GM12878 (cell line): ENCODE measurements around the gene CAVIN1. TPM values are rescaled to one million over a fixed set of nuclear protein-coding genes. Genes with fewer than 3 reads are reported as not detected.
"Not testable (repeated sequence)": the region's sequence is repeated elsewhere in the genome, so short reads cannot be mapped to it uniquely, and the experiment has no call there.

Experiments
- ATAC-seq: fragments of 200-7000 bp; cut with Tn5 transposase; 3 replicates; pipeline ENCODE4 v1.9.1; 2020; ENCODE audit warnings: mild to moderate bottlenecking, moderate library complexity
- BruUV-seq: library from RNA; stranded (reverse); fragments of 400-500 nt; replicated peaks from 2 replicates; lab custom pipeline; 2021; lab: Mats Ljungman, UMichigan
- CTCF ChIA-PET: fragments of 300-600 bp; sonication (Branson Sonifier 250); formaldehyde crosslinking; extraction: SDS; loops from one replicate; lab custom pipeline; 2021; ENCODE audit warnings: inconsistent platforms; lab: Yijun Ruan, JAX
- POLR2A ChIA-PET: fragments of 350-600 bp; formaldehyde crosslinking; extraction: SDS; loops from one replicate; lab custom pipeline; 2021; ENCODE audit warnings: inconsistent platforms; lab: Charles Lee
- RAD21 ChIA-PET: fragments of 300-600 bp; sonication (Branson Sonifier 250); formaldehyde crosslinking; loops from one replicate; lab custom pipeline; 2023; ENCODE audit warnings: antibody characterized with exemption; ENCODE audit not compliant: unreplicated experiment; lab: Charles Lee
- SMC1A ChIA-PET: fragments of 300-600 bp; sonication (Branson Sonifier 250); formaldehyde crosslinking; loops from one replicate; lab custom pipeline; 2023; ENCODE audit not compliant: unreplicated experiment, uncharacterized antibody; lab: Charles Lee
- DNase-seq: peaks from one replicate; pipeline ENCODE4 v3.0.0-alpha.2; 2011; ENCODE audit warnings: low read depth, low spot score
- FAIRE-seq: peaks from 3 replicates; lab custom pipeline; 2011; peaks lifted over from hg19 to GRCh38; lab: Jason Lieb, UNC
- H2AFZ ChIP-seq: 2 replicates; pipeline ENCODE4 v1.6.0; 2011; ENCODE audit warnings: low read depth, low read length, control low read depth; ENCODE audit not compliant: control insufficient read depth
- H3K27ac ChIP-seq: 2 replicates; pipeline ENCODE4 v1.5.1; 2011; ENCODE audit warnings: control low read depth; ENCODE audit not compliant: control insufficient read depth, insufficient read depth
- H3K27me3 ChIP-seq, 2 experiments: replicated peaks in 1 of 2; 2 replicates each; pipeline versions ENCODE4 v1.6.0 to v1.6.1; 2011; ENCODE audit warnings: low read length in 1 of 2; ENCODE audit not compliant: control insufficient read depth in 2 of 2, insufficient read depth in 2 of 2
- H3K36me3 ChIP-seq, 2 experiments: 2 replicates each; pipeline ENCODE4 v1.5.1; 2011; ENCODE audit warnings: low read length in 1 of 2; ENCODE audit not compliant: control insufficient read depth in 2 of 2, insufficient read depth in 2 of 2
- H3K4me1 ChIP-seq: 2 replicates; pipeline ENCODE4 v1.6.1; 2011; ENCODE audit warnings: mild to moderate bottlenecking, low read length, moderate library complexity, mixed read lengths; ENCODE audit not compliant: control insufficient read depth, insufficient read depth
- H3K4me2 ChIP-seq: 2 replicates; pipeline ENCODE4 v1.6.0; 2011; ENCODE audit warnings: control low read depth; ENCODE audit not compliant: control insufficient read depth, insufficient read depth
- H3K4me3 ChIP-seq: fragments of 200-600 bp; sonication (generic); 2 replicates; pipeline ENCODE4 v1.5.1; 2016
- H3K79me2 ChIP-seq: 2 replicates; pipeline ENCODE4 v1.6.0; 2011; ENCODE audit warnings: low read length; ENCODE audit not compliant: control insufficient read depth, insufficient read depth
- H3K9ac ChIP-seq: 2 replicates; pipeline ENCODE4 v1.8.0; 2011; ENCODE audit warnings: low read length, control low read depth, mixed read lengths; ENCODE audit not compliant: control insufficient read depth, insufficient read depth
- H3K9me3 ChIP-seq: replicated peaks from 3 replicates; pipeline ENCODE4 v1.5.1; 2011; ENCODE audit warnings: mild to moderate bottlenecking, low read length; ENCODE audit not compliant: control insufficient read depth, insufficient read depth
- H4K20me1 ChIP-seq: 2 replicates; pipeline ENCODE4 v1.6.0; 2011; ENCODE audit not compliant: control insufficient read depth, insufficient read depth
- BCL11A ChIP-seq: IDR thresholded peaks from 2 replicates; pipeline ENCODE4 v1.6.1; 2011; ENCODE audit warnings: low read depth, low read length
- FOS ChIP-seq: IDR thresholded peaks from 3 replicates; pipeline ENCODE4 v1.6.1; 2011; ENCODE audit warnings: borderline replicate concordance; ENCODE audit not compliant: insufficient read length; ENCODE audit errors: extremely low read depth
- NFYA ChIP-seq: IDR thresholded peaks from 2 replicates; pipeline ENCODE4 v1.6.1; 2011; ENCODE audit warnings: low read depth, mild to moderate bottlenecking, low read length, improper control_type of control experiment, borderline replicate concordance
- ZBED1 ChIP-seq: IDR thresholded peaks from 2 replicates; pipeline ENCODE4 v1.6.1; 2016; ENCODE audit warnings: borderline replicate concordance
- WGBS: methylation state at CpG from one replicate; pipeline ENCODE4 v1.1.6; 2016; ENCODE audit warnings: low lambda C conversion rate; ENCODE audit not compliant: insufficient replicate concordance, insufficient coverage; ENCODE audit errors: missing lambda C conversion rate; 5-methylcytosine and 5-hydroxymethylcytosine counted together
- in situ Hi-C: fragments of 300-500 bp; cut with MboI; formaldehyde crosslinking; loops from 9 replicates; pipeline ENCODE4 v1.14.3; 2018; ENCODE audit warnings: mixed read lengths
- intact Hi-C: fragments of 100-400 bp; cut with micrococcal nuclease; formaldehyde crosslinking; loops from one replicate; pipeline ENCODE4 v1.14.2; 2022; ENCODE audit not compliant: unreplicated experiment
- polyA plus RNA-seq, 11 experiments: library from polyadenylated mRNA; depleted of rRNA in 4 of 11; unstranded in 6 of 11; stranded (reverse) in 5 of 11; fragments of >200 nt; fragmentation: Nextera tagmentation in 4 of 11; fragmentation: Illumina TruSeq in 1 of 11; extraction: Ambion mirVana in 4 of 11; extraction: Trizol in 1 of 11; gene quantifications; 1 replicate in 1 of 11; 2 replicates in 10 of 11; pipeline versions ENCODE4 v1.2.1 to v1.2.3, GENCODE V29; 2011 to 2016; ENCODE audit warnings: inconsistent platforms in 2 of 11, missing spikeins in 2 of 11, low read depth in 1 of 11
- total RNA-seq, 4 experiments: library from RNA; depleted of rRNA in 3 of 4; stranded (reverse); fragments of >200 nt in 3 of 4; fragmentation: Illumina TruSeq in 1 of 4; extraction: Trizol in 1 of 4; gene quantifications; 2 replicates each; pipeline versions ENCODE4 v1.2.1 to v1.2.3, GENCODE V29; 2013 to 2021

CAVIN1 gene
- total and polyA plus RNA-seq, 10 of the 15 experiments (the other 5 are each of a cell fraction or from before 2014, with no cell fraction given) = 0.03 to 1.1 (median 0.37) TPM

GRCh38 chr17:42392692-42393415 lies 30.2 kb downstream of the CAVIN1 start (continued):
- TF ChIP-seq BCL11A = no peak

DNA sequence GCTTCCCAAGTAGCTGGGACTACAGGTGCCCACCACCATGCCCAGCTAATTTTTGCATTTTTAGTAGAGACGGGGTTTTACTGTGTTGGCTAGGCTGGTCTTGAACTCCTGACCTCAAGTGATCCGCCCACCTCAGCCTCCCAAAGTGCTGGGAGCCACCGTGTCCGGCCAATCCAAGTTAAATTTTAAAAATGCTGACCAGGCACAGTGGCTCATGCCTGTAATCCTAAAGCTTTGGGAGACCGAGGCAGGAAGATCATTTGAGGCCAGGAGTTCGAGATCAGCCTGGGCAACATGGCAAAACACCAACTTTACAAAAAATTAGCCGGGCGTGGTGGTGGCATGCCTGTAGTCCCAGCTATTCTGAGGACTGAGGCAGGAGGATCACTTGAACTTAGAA lies 31.6 kb downstream of the CAVIN1 start:
- DNase-seq, ATAC-seq, H3K9ac ChIP-seq, H3K4me3 ChIP-seq, H3K9me3 ChIP-seq, H3K36me3 ChIP-seq, FAIRE-seq, H2AFZ ChIP-seq, H3K4me2 ChIP-seq, BruUV-seq, H3K27me3 ChIP-seq, H3K27ac ChIP-seq, in situ Hi-C loops, intact Hi-C loops, H4K20me1 ChIP-seq: not testable (repeated sequence)
- ChIA-PET SMC1A (interaction anchor here (1.1 to 22.3 kb wide), 4 partner anchors 9 to 143 kb away, joined by 3 to 528 read pairs (median 4); no protein-coding TSS in a partner anchor), POLR2A (interaction anchor here (0.6 to 2.3 kb wide), 5 partner anchors 12 to 53 kb away, joined by 3 to 7 read pairs (median 5); no protein-coding TSS in a partner anchor), RAD21 (interaction anchor here (0.6 to 3.3 kb wide), 3 partner anchors 12 to 271 kb away, joined by 3 to 17 read pairs (median 3); no protein-coding TSS in a partner anchor), CTCF (interaction anchor here (0.9 to 7.0 kb wide), 6 partner anchors 12 to 169 kb away, joined by 3 to 52 read pairs (median 8); no protein-coding TSS in a partner anchor)
- Histone ChIP-seq H3K79me2 (peaks cover 19% of the 10 kb centered on the region), H3K4me1 (peaks cover 20% of the 10 kb centered on the region)
- 92% methylated on average over 8 of the region's 8 CpGs for WGBS

GRCh38 chr17:42389899-42390298 lies 33.2 kb downstream of the CAVIN1 start:
- Histone ChIP-seq H3K4me2 (no peak overlapping the region), H3K36me3 (no peaks in the 10 kb centered on the region), H3K4me3 (no peak overlapping the region; the same call in 1 of the 2 replicates), H2AFZ (peak overlapping the region; percentile 4), H3K27ac (peak overlapping the region; percentile 30), H3K79me2 (peaks cover 31% of the 10 kb centered on the region), H3K27me3 (no peaks in the 10 kb centered on the region), H3K4me1 (peaks cover 22% of the 10 kb centered on the region), H3K9ac (no peak overlapping the region), H3K9me3 (no peaks in the 10 kb centered on the region), H4K20me1 (no peaks in the 10 kb centered on the region)
- SMC1A ChIA-PET = interaction anchor here (0.6 to 22.3 kb wide), 9 partner anchors 9 to 70 kb away, joined by 4 to 528 read pairs (median 22); no protein-coding TSS in a partner anchor
- RAD21 ChIA-PET = interaction anchor here (2.0 to 3.4 kb wide), 4 partner anchors 9 to 54 kb away, joined by 15 to 23 read pairs (median 19); no protein-coding TSS in a partner anchor
- TF ChIP-seq FOS (no peak), ZBED1 (no peak), NFYA (no peak)
- intact Hi-C loops = loop anchor here (5.0 kb wide), 2 partner anchors 53 to 68 kb away; no protein-coding TSS in a partner anchor
- in situ Hi-C loops = no loop called here
- no peak for FAIRE-seq
- no peak for ATAC-seq
- POLR2A ChIA-PET = interaction anchor here (0.5 to 3.6 kb wide), 7 partner anchors 13 to 146 kb away, joined by 3 to 29 read pairs (median 6); partner anchors contain the start of gene NAGLU
- DNase-seq = no peak
- BruUV-seq = no TSS peak
- CTCF ChIA-PET = interaction anchor here (1.9 to 7.0 kb wide), 7 partner anchors 9 to 188 kb away, joined by 6 to 52 read pairs (median 11); partner anchors contain the start of gene PSMC3IP
- WGBS = 100% methylated on average over 5 of the region's 5 CpGs
